Fibroblast of lung (primary cell): ENCODE results near the gene ARHGEF7. TPM values are rescaled to one million over a fixed set of nuclear protein-coding genes. Genes with fewer than 3 reads are reported as not detected.

Experiments
- DNase-seq, 2 donors: peaks; one replicate each; pipeline versions ENCODE4 v3.0.0 to v3.0.0-alpha.2; 2010; ENCODE audit warnings: low read depth in 2 of 2
- H2AFZ ChIP-seq: 2 replicates; pipeline ENCODE4 v1.5.1; 2012; ENCODE audit warnings: low read length, control low read depth, inconsistent platforms
- H3K27ac ChIP-seq: 2 replicates; pipeline ENCODE4 v1.5.1; 2011; ENCODE audit warnings: low read length, control low read depth; ENCODE audit not compliant: insufficient read depth
- H3K27me3 ChIP-seq: 2 replicates; pipeline ENCODE4 v1.5.1; 2011; ENCODE audit warnings: mild to moderate bottlenecking, low read length; ENCODE audit not compliant: control insufficient read depth, insufficient read depth
- H3K36me3 ChIP-seq: 2 replicates; pipeline ENCODE4 v1.5.1; 2011; ENCODE audit warnings: low read length; ENCODE audit not compliant: control insufficient read depth, insufficient read depth
- H3K4me1 ChIP-seq: 2 replicates; pipeline ENCODE4 v1.5.1; 2011; ENCODE audit warnings: low read length; ENCODE audit not compliant: control insufficient read depth, insufficient read depth; ENCODE audit errors: extremely low read depth
- H3K4me2 ChIP-seq: 2 replicates; pipeline ENCODE4 v1.5.1; 2011; ENCODE audit warnings: low read length, control low read depth; ENCODE audit not compliant: insufficient read depth; ENCODE audit errors: extremely low read depth
- H3K4me3 ChIP-seq, 4 experiments: fragments of 200-600 bp in 1 of 4; sonication (generic) in 1 of 4; replicated peaks in 1 of 4; 2 replicates each; pipeline ENCODE4 v1.5.1; 2011 to 2016; ENCODE audit warnings: low read length in 4 of 4, low read depth in 3 of 4, mild to moderate bottlenecking in 3 of 4, control low read depth in 2 of 4, inconsistent platforms in 1 of 4, mixed read lengths in 1 of 4; ENCODE audit not compliant: insufficient read depth in 1 of 4; ENCODE audit errors: control extremely low read depth in 1 of 4
- H3K79me2 ChIP-seq: 2 replicates; pipeline ENCODE4 v1.5.1; 2012; ENCODE audit warnings: mild to moderate bottlenecking, low read length, inconsistent platforms; ENCODE audit not compliant: control insufficient read depth, insufficient read depth
- H3K9ac ChIP-seq: 2 replicates; pipeline ENCODE4 v1.5.1; 2011; ENCODE audit warnings: mild to moderate bottlenecking, low read length, control low read depth; ENCODE audit not compliant: insufficient read depth
- H3K9me3 ChIP-seq: 2 replicates; pipeline ENCODE4 v1.5.1; 2012; ENCODE audit warnings: low read depth, low read length; ENCODE audit not compliant: control insufficient read depth, insufficient read depth
- H4K20me1 ChIP-seq: 2 replicates; pipeline ENCODE4 v1.5.1; 2011; ENCODE audit warnings: low read length; ENCODE audit not compliant: control insufficient read depth, insufficient read depth; ENCODE audit errors: extremely low read depth
- EZH2 ChIP-seq: IDR thresholded peaks from 2 replicates; pipeline ENCODE4 v1.5.1; 2012; ENCODE audit warnings: low read length, control low read depth, mild to moderate bottlenecking; ENCODE audit errors: missing control alignments
- polyA plus RNA-seq, 2 donors: library from polyadenylated mRNA; depleted of rRNA in 1 of 2; stranded (reverse) in 1 of 2; unstranded in 1 of 2; fragments of >200 nt; gene quantifications; 2 replicates each; pipeline ENCODE4 v1.2.1, GENCODE V29; 2011 to 2012; ENCODE audit warnings: missing spikeins in 1 of 2
- total RNA-seq: library from RNA; depleted of rRNA; stranded (reverse); fragments of >200 nt; gene quantifications from 2 replicates; pipeline ENCODE4 v1.2.1, GENCODE V29; 2014
- TF ChIP-seq, protein P1 (sequence below), 2 donors: IDR thresholded peaks in 1 of 2; conservative IDR thresholded peaks in 1 of 2; 1 replicate in 1 of 2; 2 replicates in 1 of 2; pipeline ENCODE4 v1.5.1; 2011 to 2012; ENCODE audit warnings: low read length in 2 of 2, control low read depth in 1 of 2, inconsistent platforms in 1 of 2, low read depth in 1 of 2, mild to moderate bottlenecking in 1 of 2

The ARHGEF7 gene
- total and polyA plus RNA-seq, 2 donors (not counting 1 experiment from before 2014, with no cell fraction given) = 29.1 to 42.8 TPM

DNA sequence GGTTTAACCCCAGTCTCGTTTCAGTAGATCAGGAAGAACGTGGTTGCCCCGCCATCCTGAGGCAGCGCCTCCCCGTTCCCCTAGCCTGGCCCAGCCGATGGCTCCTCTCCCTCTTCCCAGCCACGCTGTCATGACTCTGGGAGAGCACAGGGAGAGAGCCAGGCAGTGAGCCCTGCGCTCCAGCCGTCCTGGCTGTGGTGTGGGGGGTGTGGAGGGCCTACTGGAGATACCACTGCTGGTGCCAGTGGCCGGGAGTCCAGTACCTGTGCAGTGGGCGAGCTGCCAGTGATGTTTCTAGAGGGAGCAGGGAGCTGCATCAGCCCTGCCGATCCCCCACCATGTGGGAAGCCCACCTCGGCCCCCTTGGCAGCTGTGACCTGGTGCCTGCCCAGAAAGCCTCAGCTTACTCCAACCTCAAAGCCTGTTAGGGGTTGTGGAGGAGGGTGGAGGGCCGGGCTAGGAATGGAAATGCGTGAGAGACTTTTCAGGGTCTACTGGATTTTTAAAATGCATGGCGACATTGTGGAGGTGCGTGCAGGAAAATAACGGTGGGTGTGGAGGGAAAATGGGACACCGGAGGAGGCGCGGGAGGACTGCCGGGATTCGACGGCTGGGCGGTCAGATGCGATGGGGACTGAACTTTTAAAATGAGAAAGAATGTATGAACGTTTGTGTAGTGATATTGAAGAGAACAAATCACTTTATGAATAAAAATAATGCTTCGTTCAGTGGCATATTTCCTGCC, 210.2 kb downstream of the ARHGEF7 start:
- H3K27me3 ChIP-seq = peaks cover 3% of the 10 kb centered on the region
- H3K4me1 ChIP-seq = peaks cover 3% of the 10 kb centered on the region
- H3K9ac ChIP-seq = no peak overlapping the region
- DNase-seq = no peak
- no peak overlapping the region for H3K4me3 ChIP-seq
- no peaks in the 10 kb centered on the region for H4K20me1 ChIP-seq
- no peaks in the 10 kb centered on the region for H3K9me3 ChIP-seq
- no peak overlapping the region for H3K4me2 ChIP-seq
- no peak for TF ChIP-seq EZH2
- TF ChIP-seq, protein P1, sequence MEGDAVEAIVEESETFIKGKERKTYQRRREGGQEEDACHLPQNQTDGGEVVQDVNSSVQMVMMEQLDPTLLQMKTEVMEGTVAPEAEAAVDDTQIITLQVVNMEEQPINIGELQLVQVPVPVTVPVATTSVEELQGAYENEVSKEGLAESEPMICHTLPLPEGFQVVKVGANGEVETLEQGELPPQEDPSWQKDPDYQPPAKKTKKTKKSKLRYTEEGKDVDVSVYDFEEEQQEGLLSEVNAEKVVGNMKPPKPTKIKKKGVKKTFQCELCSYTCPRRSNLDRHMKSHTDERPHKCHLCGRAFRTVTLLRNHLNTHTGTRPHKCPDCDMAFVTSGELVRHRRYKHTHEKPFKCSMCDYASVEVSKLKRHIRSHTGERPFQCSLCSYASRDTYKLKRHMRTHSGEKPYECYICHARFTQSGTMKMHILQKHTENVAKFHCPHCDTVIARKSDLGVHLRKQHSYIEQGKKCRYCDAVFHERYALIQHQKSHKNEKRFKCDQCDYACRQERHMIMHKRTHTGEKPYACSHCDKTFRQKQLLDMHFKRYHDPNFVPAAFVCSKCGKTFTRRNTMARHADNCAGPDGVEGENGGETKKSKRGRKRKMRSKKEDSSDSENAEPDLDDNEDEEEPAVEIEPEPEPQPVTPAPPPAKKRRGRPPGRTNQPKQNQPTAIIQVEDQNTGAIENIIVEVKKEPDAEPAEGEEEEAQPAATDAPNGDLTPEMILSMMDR (conservative IDR thresholded peaks at IDR 0.05 in 1 of 2, IDR thresholded peaks at IDR 0.05 in 1 of 2; ENCODE audit: low read depth in 1 of 2, low read length in 2 of 2) = no peak
- H2AFZ ChIP-seq = no peak overlapping the region
- no peaks in the 10 kb centered on the region for H3K79me2 ChIP-seq
- H3K36me3 ChIP-seq = no peaks in the 10 kb centered on the region
- no peak overlapping the region for H3K27ac ChIP-seq

DNA sequence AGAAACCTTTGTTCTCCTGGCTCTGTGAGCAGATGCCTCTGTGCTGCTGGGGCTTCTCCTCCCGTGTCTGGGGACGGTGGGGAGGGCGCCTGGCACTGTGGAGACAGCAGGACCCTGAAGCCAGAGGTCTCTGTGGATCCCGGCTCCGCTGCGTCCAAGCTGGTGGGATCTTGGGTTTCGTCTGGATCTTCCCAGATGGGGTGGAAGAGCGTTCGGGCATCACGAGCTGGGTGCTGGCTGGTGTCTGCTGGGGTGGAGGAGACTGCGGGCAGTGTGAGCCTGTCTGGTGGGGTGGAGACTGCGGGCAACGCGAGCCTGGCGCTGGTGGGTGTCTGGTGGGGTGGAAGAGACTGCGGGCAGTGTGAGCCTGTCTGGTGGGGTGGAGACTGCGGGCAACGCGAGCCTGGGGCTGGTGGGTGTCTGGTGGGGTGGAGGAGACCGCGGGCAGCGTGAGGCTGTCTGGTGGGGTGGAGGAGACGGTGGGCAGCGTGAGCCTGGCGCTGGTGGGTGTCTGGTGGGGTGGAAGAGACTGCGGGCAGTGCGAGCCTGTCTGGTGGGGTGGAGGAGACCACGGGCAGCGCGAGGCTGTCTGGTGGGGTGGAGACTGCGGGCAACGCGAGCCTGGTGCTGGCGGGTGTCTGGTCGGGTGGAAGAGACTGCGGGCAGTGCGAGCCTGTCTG, 211.0 kb downstream of the ARHGEF7 start:
- Histone ChIP-seq H3K4me2 (no peak overlapping the region), H3K4me1 (peaks cover 3% of the 10 kb centered on the region), H3K27me3 (peaks cover 3% of the 10 kb centered on the region), H3K79me2 (no peaks in the 10 kb centered on the region), H3K9ac (no peak overlapping the region), H4K20me1 (no peaks in the 10 kb centered on the region), H3K9me3 (no peaks in the 10 kb centered on the region), H3K27ac (no peak overlapping the region), H3K36me3 (no peaks in the 10 kb centered on the region), H3K4me3 (no peak overlapping the region), H2AFZ (no peak overlapping the region)
- DNase-seq = no peak
- TF ChIP-seq EZH2 = no peak
- TF ChIP-seq, protein P1 (conservative IDR thresholded peaks at IDR 0.05 in 1 of 2, IDR thresholded peaks at IDR 0.05 in 1 of 2; ENCODE audit: low read depth in 1 of 2, low read length in 2 of 2) = no peak

DNA sequence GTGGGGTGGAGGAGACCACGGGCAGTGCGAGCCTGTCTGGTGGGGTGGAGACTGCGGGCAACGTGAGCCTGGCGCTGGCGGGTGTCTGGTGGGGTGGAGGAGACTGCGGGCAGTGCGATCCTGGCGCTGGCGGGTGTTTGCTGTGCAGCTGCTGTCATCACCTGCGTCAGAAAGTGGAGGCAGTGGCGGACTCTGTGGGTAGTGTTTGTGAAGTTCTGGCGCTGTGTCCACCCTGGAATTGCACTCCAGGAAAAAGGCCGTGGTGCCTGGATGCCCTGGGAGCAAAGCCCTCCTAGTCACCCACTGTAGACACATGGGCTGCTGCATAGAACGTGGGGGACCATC, 211.5 kb downstream of the ARHGEF7 start:
- Histone ChIP-seq H3K4me1 (peaks cover 3% of the 10 kb centered on the region), H3K27ac (no peak overlapping the region), H4K20me1 (no peaks in the 10 kb centered on the region), H3K4me3 (no peak overlapping the region), H3K36me3 (no peaks in the 10 kb centered on the region), H3K4me2 (no peak overlapping the region), H2AFZ (no peak overlapping the region), H3K27me3 (peaks cover 3% of the 10 kb centered on the region), H3K79me2 (no peaks in the 10 kb centered on the region), H3K9ac (no peak overlapping the region), H3K9me3 (no peaks in the 10 kb centered on the region)
- TF ChIP-seq, protein P1 (conservative IDR thresholded peaks at IDR 0.05 in 1 of 2, IDR thresholded peaks at IDR 0.05 in 1 of 2; ENCODE audit: low read depth in 1 of 2, low read length in 2 of 2) = no peak
- TF ChIP-seq EZH2 = no peak
- no peak for DNase-seq
